Prostate gland (tissue), 2 donors: ENCODE results near the gene TFEB. TPM values are rescaled to one million over a fixed set of nuclear protein-coding genes. Genes with fewer than 3 reads are reported as not detected.

Source experiments
- DNase-seq: peaks from one replicate; pipeline ENCODE4 v3.0.0-alpha.2; 2019; ENCODE audit warnings: low spot score
- H3K27ac ChIP-seq, 2 donors: fragments of 200-600 bp; sonication (generic); 2 replicates each; pipeline ENCODE4 v1.5.1; 2017 to 2019
- H3K27me3 ChIP-seq: fragments of 200-600 bp; sonication (generic); replicated peaks from 2 replicates; pipeline ENCODE4 v1.5.1; 2019; ENCODE audit not compliant: insufficient read depth
- H3K36me3 ChIP-seq, 2 donors: fragments of 200-600 bp; sonication (generic); 1 replicate in 1 of 2; 2 replicates in 1 of 2; pipeline versions ENCODE4 v1.5.1 to v1.8.1; 2017 to 2019
- H3K4me1 ChIP-seq: fragments of 200-600 bp; sonication (generic); replicated peaks from 2 replicates; pipeline ENCODE4 v1.5.1; 2019
- H3K4me3 ChIP-seq, 2 donors: fragments of 200-600 bp; sonication (generic); 2 replicates each; pipeline ENCODE4 v1.5.1; 2017 to 2019
- H3K9me3 ChIP-seq: fragments of 200-600 bp; sonication (generic); 2 replicates; pipeline ENCODE4 v1.5.1; 2017
- POLR2A ChIP-seq: fragments of 450-650 bp; IDR thresholded peaks from one replicate; pipeline ENCODE4 v1.6.1; 2016; ENCODE audit warnings: antibody characterized with exemption, mild to moderate bottlenecking
- POLR2AphosphoS5 ChIP-seq: sonication (generic); formaldehyde crosslinking; IDR thresholded peaks from one replicate; pipeline ENCODE4 v1.6.1; 2017; ENCODE audit warnings: antibody characterized with exemption
- WGBS: methylation state at CpG from one replicate; pipeline ENCODE4 v1.1.5; 2018; 5-methylcytosine and 5-hydroxymethylcytosine counted together
- intact Hi-C: fragments of 100-400 bp; cut with DNase I; formaldehyde crosslinking; loops from one replicate; pipeline ENCODE4 v1.14.2; 2022
- total RNA-seq, 2 donors: library from RNA; depleted of rRNA; stranded (reverse); fragments of >200 nt; gene quantifications; one replicate each; pipeline ENCODE4 v1.1.0, GENCODE V29; 2016
- TF ChIP-seq, protein P1 (sequence below), 4 experiments: fragments of 200-600 bp in 2 of 4; fragments of 450-650 bp in 2 of 4; sonication (generic) in 2 of 4; IDR thresholded peaks; 1 replicate in 3 of 4; 2 replicates in 1 of 4; pipeline ENCODE4 v1.5.1; 2016 to 2019; ENCODE audit warnings: antibody characterized with exemption in 4 of 4, mild to moderate bottlenecking in 2 of 4, moderate library complexity in 2 of 4

Gene TFEB
- total RNA-seq, 2 donors from 2014 or later: 28.4 to 31.2 TPM

DNA sequence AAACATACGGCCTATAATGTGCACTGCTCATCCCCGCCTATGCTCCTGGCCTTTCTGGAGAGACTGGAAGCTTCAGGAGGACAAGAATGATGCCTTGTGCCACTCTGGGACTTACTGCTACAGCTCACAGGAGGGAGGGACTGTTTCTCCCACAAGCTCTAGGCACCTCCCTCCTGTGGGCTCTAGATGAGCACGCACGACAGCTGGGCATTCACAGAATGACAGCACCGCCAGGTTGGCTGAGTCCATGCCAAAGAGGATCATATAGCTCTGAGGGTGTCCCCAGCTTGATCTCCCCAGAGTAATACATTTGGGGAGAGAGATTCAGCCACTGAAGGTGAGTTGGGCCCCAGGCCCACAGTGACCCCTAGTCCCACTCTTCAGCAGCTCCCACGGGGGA is 21.9 kb upstream of the TFEB start:
- TF ChIP-seq, protein P1, sequence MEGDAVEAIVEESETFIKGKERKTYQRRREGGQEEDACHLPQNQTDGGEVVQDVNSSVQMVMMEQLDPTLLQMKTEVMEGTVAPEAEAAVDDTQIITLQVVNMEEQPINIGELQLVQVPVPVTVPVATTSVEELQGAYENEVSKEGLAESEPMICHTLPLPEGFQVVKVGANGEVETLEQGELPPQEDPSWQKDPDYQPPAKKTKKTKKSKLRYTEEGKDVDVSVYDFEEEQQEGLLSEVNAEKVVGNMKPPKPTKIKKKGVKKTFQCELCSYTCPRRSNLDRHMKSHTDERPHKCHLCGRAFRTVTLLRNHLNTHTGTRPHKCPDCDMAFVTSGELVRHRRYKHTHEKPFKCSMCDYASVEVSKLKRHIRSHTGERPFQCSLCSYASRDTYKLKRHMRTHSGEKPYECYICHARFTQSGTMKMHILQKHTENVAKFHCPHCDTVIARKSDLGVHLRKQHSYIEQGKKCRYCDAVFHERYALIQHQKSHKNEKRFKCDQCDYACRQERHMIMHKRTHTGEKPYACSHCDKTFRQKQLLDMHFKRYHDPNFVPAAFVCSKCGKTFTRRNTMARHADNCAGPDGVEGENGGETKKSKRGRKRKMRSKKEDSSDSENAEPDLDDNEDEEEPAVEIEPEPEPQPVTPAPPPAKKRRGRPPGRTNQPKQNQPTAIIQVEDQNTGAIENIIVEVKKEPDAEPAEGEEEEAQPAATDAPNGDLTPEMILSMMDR (IDR thresholded peaks at IDR 0.05): no peak
- TF ChIP-seq POLR2AphosphoS5: no peak
- TF ChIP-seq POLR2A: no peak
- DNase-seq: no peak
- intact Hi-C loops: no loop called here
- no peaks in the 10 kb centered on the region for H3K36me3 ChIP-seq
- H3K4me1 ChIP-seq: no peaks in the 10 kb centered on the region
- no peaks in the 10 kb centered on the region for H3K27me3 ChIP-seq
- H3K27ac ChIP-seq: no peak overlapping the region
- H3K9me3 ChIP-seq: no peaks in the 10 kb centered on the region
- no peak overlapping the region for H3K4me3 ChIP-seq
- WGBS: 96% methylated on average over 6 of the region's 6 CpGs

DNA sequence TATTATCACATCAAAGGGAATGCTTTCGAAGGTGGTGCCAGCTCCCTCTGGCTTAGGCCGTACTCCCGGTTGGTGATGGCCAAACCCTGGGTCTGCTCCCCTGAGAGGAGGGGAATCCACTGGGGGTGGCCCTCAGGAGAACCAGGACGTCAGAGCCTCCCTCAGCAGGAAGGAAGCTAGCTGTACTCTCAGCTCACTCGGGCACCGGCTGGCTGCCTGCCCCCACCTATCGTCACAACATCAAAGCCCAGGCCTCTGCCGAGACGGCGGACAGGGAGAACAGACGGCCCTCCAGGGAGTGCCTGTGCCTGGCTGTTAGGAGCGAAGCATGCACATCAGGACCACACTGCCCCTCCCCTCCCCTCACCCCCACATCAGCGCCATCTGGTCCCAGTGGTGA is 20.9 kb upstream of the TFEB start:
- Histone ChIP-seq H3K4me1 (no peaks in the 10 kb centered on the region), H3K4me3 (no peak overlapping the region), H3K9me3 (no peaks in the 10 kb centered on the region), H3K27ac (no peak overlapping the region), H3K36me3 (no peaks in the 10 kb centered on the region), H3K27me3 (no peaks in the 10 kb centered on the region)
- no peak for TF ChIP-seq POLR2A
- TF ChIP-seq, protein P1 (IDR thresholded peaks at IDR 0.05): no peak
- TF ChIP-seq POLR2AphosphoS5: no peak
- no peak for DNase-seq
- intact Hi-C loops: no loop called here
- 68% methylated on average over 13 of the region's 13 CpGs for WGBS

DNA sequence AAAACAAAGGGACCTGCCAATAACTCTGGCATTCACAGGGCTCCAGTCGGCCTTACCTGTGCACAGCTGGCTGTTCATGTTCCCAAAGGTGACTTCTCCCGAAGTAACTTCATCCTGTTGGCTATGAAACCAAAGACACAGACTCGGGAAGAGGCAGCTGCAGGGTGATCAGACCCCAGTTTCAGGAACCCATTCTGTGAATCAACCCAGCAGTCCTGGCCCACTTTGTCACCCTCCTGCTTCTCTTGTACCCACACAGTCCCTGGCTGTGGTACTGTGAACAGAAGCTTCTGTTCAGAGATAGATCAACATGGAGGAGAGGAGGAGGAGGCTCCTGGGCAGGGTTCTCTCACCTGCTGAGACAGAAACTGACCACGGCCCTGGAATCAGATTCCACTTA is 20.5 kb upstream of the TFEB start:
- WGBS: 60% methylated on average over 4 of the region's 4 CpGs
- intact Hi-C loops: no loop called here
- TF ChIP-seq POLR2AphosphoS5: no peak
- TF ChIP-seq, protein P1 (IDR thresholded peaks at IDR 0.05): no peak
- TF ChIP-seq POLR2A: no peak
- H3K36me3 ChIP-seq: no peaks in the 10 kb centered on the region
- no peaks in the 10 kb centered on the region for H3K4me1 ChIP-seq
- no peak overlapping the region for H3K27ac ChIP-seq
- no peaks in the 10 kb centered on the region for H3K9me3 ChIP-seq
- no peak overlapping the region for H3K4me3 ChIP-seq
- H3K27me3 ChIP-seq: no peaks in the 10 kb centered on the region
- DNase-seq: no peak

DNA sequence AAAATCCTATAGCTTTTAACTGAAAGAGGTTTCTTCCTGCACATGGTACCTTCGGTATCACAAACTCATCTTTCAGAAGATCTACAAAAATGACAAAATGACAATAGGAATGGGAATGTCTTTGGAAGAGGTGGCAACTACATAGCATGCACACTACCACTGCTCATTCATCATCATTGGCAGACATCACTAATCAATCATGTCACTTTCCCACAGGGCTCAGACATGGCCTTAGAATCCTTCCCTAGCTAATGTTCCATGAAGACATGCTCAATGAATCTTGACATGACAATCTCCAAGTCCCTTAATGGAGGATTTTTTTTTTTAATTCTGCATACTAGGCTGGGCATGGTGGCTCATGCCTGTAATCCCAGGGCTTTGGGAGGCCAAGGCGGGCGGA is 15.0 kb upstream of the TFEB start:
- H3K4me1 ChIP-seq: no peaks in the 10 kb centered on the region
- intact Hi-C loops: no loop called here
- no peak overlapping the region for H3K27ac ChIP-seq
- no peaks in the 10 kb centered on the region for H3K9me3 ChIP-seq
- no peaks in the 10 kb centered on the region for H3K36me3 ChIP-seq
- no peaks in the 10 kb centered on the region for H3K27me3 ChIP-seq
- 100% methylated on average over 3 of the region's 3 CpGs for WGBS
- no peak overlapping the region for H3K4me3 ChIP-seq
- no peak for DNase-seq
- TF ChIP-seq POLR2A (no peak), POLR2AphosphoS5 (no peak)
- TF ChIP-seq, protein P1 (IDR thresholded peaks at IDR 0.05): no peak

DNA sequence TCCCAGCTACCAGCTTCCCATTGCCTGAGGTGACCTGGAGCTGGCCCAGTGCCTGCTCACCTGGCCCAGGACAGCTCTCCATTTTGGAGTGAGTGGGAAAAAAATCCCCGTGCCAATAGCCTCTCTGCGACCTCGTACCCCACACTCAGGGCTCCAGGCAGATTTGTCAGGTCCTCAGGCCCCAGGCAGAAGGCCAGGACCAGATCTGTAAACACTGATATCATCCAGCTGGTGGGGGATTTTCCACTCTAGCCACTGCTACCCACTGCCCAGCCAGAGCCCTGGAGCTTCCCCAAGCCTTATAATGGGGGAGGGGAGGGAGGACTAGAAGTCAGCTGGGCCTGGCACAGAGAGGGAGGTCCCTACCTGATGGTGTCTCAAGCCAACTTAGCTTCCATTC is 13.1 kb upstream of the TFEB start:
- H3K27me3 ChIP-seq: no peaks in the 10 kb centered on the region
- 45% methylated on average over 3 of the region's 3 CpGs for WGBS
- intact Hi-C loops: no loop called here
- no peak overlapping the region for H3K4me3 ChIP-seq
- H3K27ac ChIP-seq: peak overlapping the region; percentile 27 to 64
- TF ChIP-seq POLR2A (no peak), POLR2AphosphoS5 (no peak)
- TF ChIP-seq, protein P1 (IDR thresholded peaks at IDR 0.05): no peak
- no peaks in the 10 kb centered on the region for H3K4me1 ChIP-seq
- H3K9me3 ChIP-seq: no peaks in the 10 kb centered on the region
- no peaks in the 10 kb centered on the region for H3K36me3 ChIP-seq
- no peak for DNase-seq
